Neutrophil (primary cell): ENCODE results near the gene SLAMF9.
A peak's percentile ranks its signal among the peaks of the same experiment; 100 is the strongest.

Experiments used
- H3K27ac ChIP-seq: fragments of 200-600 bp; sonication (generic); 2 replicates; pipeline ENCODE4 v1.5.1; 2016; ENCODE audit warnings: mild to moderate bottlenecking, moderate library complexity
- H3K27me3 ChIP-seq: fragments of 200-600 bp; sonication (generic); 2 replicates; pipeline ENCODE4 v1.6.0; 2016; ENCODE audit warnings: mild to moderate bottlenecking
- H3K36me3 ChIP-seq: fragments of 200-600 bp; sonication (generic); 2 replicates; pipeline ENCODE4 v1.5.1; 2017
- H3K4me1 ChIP-seq, 2 experiments: fragments of 200-600 bp in 1 of 2; sonication (generic) in 1 of 2; 1 replicate in 1 of 2; 2 replicates in 1 of 2; pipeline versions ENCODE4 v1.5.1 to v1.6.1; 2013 to 2016; ENCODE audit warnings: low read depth in 1 of 2, low read length in 1 of 2, mild to moderate bottlenecking in 1 of 2, moderate library complexity in 1 of 2; ENCODE audit not compliant: control insufficient read depth in 1 of 2, insufficient read depth in 1 of 2
- H3K4me3 ChIP-seq, 2 experiments: fragments of 200-600 bp in 1 of 2; sonication (generic) in 1 of 2; 1 replicate in 1 of 2; 2 replicates in 1 of 2; pipeline ENCODE4 v1.5.1; 2013 to 2016; ENCODE audit warnings: low read depth in 1 of 2, low read length in 1 of 2, mild to moderate bottlenecking in 1 of 2, moderate library complexity in 1 of 2
- H3K9me3 ChIP-seq: fragments of 200-600 bp; sonication (generic); 2 replicates; pipeline ENCODE4 v1.5.1; 2016
- CTCF ChIP-seq: fragments of 200-600 bp; sonication (generic); IDR thresholded peaks from 2 replicates; pipeline ENCODE4 v1.5.1; 2016; ENCODE audit warnings: antibody characterized with exemption

The SLAMF9 gene

GRCh38 chr1:159938905-159939677 lies 14.9 kb downstream of the SLAMF9 start:
- peaks cover 28% of the 10 kb centered on the region for H3K27me3 ChIP-seq
- H3K4me3 ChIP-seq, result no peak overlapping the region

GRCh38 chr1:159938211-159938852 lies 15.7 kb downstream of the SLAMF9 start:
- Histone ChIP-seq H3K4me3 (no peak overlapping the region), H3K36me3 (no peaks in the 10 kb centered on the region), H3K4me1 (peaks cover 28 to 32% of the 10 kb centered on the region in 2 experiments), H3K9me3 (no peaks in the 10 kb centered on the region), H3K27ac (peak overlapping the region; percentile 10), H3K27me3 (peaks cover 20% of the 10 kb centered on the region)
- no peak for TF ChIP-seq CTCF

More at GRCh38 chr1:159938905-159939677, 14.9 kb downstream of the SLAMF9 start:
- Histone ChIP-seq H3K36me3 (no peaks in the 10 kb centered on the region), H3K4me1 (peaks cover 28 to 32% of the 10 kb centered on the region in 2 experiments), H3K27ac (no peak overlapping the region), H3K9me3 (no peaks in the 10 kb centered on the region)
- no peak for TF ChIP-seq CTCF

- H3K27me3 ChIP-seq, result peaks cover 14% of the 10 kb centered on the region
- TF ChIP-seq CTCF, result no peak
These were observed 16.8 kb downstream of the SLAMF9 start for GRCh38 chr1:159937054-159937750.

GRCh38 chr1:159936273-159936904 lies 17.6 kb downstream of the SLAMF9 start:
- peak; percentile 96 for TF ChIP-seq CTCF
- H3K27ac ChIP-seq, result peak overlapping the region; percentile 54
- H3K4me3 ChIP-seq, result peak overlapping the region in 1 of 2 experiments; percentile 23
- H3K36me3 ChIP-seq, result no peaks in the 10 kb centered on the region
- no peaks in the 10 kb centered on the region for H3K9me3 ChIP-seq
- H3K27me3 ChIP-seq, result peaks cover 10% of the 10 kb centered on the region
- H3K4me1 ChIP-seq, result peaks cover 28 to 32% of the 10 kb centered on the region in 2 experiments

More at GRCh38 chr1:159937054-159937750, 16.8 kb downstream of the SLAMF9 start:
- H3K9me3 ChIP-seq, result no peaks in the 10 kb centered on the region
- no peaks in the 10 kb centered on the region for H3K36me3 ChIP-seq
- no peak overlapping the region for H3K27ac ChIP-seq
- peaks cover 28 to 32% of the 10 kb centered on the region in 2 experiments for H3K4me1 ChIP-seq
- H3K4me3 ChIP-seq, result peak overlapping the region in 1 of 2 experiments; percentile 24

GRCh38 chr1:159935719-159936272 lies 18.2 kb downstream of the SLAMF9 start:
- Histone ChIP-seq H3K36me3 (no peaks in the 10 kb centered on the region), H3K4me1 (peaks cover 28 to 32% of the 10 kb centered on the region in 2 experiments), H3K27me3 (peaks cover 7% of the 10 kb centered on the region), H3K9me3 (no peaks in the 10 kb centered on the region), H3K27ac (peak overlapping the region; percentile 54), H3K4me3 (peak overlapping the region in 1 of 2 experiments; percentile 23)
- no peak for TF ChIP-seq CTCF
